Smooth muscle cell of the brain vasculature (primary cell): ENCODE data around the gene ELOVL2.
"Not testable (repeated sequence)": the region's sequence is repeated elsewhere in the genome, so short reads cannot be mapped to it uniquely, and the experiment has no call there.

Experiments
- DNase-seq: peaks from one replicate; pipeline ENCODE4 v3.0.0-alpha.2; 2012; ENCODE audit warnings: low read depth, low spot score

The ELOVL2 gene

DNA sequence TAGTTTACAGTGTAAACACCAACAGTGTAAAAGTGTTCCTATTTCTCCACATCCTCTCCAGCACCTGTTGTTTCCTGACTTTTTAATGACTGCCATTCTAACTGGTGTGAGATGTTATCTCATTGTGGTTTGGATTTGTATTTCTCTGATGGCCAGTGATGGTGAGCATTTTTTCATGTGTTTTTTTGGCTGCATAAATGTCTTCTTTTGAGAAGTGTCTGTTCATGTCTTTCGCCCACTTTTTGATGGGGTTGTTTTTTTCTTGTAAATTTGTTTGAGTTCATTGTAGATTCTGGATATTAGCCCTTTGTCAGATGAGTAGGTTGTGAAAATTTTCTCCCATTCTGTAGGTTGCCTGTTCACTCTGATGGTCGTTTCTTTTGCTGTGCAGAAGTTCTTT is 59.1 kb downstream of the ELOVL2 start:
- not testable (repeated sequence) for DNase-seq

DNA sequence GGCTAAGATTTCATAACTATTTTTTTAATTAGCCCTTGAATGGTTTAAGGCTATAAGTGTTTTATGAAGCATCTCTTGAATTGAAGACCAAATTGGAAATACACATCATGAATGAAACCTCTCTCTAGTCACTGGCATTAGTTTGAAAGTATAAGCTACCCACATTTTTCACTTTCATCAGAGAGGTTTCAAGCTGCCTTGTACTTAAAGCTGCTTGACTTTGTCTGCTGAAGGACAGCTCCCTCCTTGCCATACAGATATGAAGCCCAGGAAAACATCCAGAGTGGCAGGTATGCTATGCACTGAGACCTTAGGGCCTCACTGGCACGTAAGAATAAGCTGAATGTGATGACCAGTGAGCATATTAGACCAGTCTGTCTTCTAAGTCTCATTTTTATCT is 62.7 kb downstream of the ELOVL2 start:
- DNase-seq: no peak

DNA sequence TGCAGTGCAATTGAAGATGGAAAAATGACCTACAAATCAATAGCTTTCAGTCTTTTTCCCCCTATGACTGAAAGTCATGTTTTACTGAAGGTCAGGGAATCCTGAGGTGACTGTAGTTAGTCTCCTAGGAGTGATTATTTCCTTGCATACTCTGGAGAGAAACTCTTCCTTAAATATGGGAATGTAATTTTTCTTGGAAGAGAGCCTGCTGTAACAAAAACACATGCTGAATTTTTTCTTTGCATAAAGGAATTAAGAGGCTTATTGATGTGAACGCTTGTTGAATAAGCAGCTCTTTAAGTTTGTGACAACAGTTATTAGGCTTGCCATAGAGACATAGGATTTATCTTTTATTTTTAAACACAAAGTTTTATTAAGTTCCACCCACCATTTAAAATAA is 64.5 kb downstream of the ELOVL2 start:
- DNase-seq: no peak

DNA sequence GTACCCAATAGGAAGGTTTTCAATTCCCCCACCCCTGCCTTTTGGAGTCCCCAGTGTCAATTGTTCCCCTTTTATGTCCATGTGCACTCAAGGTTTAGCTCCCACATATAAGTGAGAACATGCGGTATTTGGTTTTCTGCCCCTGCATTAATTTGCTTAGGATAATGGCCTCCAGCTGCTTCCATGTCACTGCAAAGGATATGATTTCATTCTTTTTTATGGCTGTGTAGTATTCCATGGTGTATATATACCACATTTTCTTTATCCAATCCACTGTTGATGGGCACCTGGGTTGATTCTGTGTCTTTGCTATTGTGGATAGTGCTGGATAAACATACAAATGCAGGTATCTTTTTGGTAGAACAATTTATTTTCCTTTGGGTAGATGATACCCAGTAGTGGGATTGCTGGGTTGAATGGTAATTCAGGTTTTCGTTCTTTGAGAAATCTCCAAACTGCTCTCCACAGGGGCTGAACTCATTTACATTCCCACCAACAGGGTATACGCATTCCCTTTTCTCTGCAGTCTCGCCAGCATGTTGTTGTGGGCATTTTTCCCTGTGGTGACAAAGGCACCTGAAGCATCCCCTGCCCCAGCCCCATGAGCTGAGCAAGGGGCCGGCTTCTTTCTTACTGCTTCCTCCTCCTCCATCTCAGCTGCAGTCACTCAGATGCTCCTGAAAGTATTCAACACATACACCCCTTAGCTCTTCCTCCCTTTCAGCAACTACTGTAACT is 66.7 kb downstream of the ELOVL2 start:
- DNase-seq: no peak

DNA sequence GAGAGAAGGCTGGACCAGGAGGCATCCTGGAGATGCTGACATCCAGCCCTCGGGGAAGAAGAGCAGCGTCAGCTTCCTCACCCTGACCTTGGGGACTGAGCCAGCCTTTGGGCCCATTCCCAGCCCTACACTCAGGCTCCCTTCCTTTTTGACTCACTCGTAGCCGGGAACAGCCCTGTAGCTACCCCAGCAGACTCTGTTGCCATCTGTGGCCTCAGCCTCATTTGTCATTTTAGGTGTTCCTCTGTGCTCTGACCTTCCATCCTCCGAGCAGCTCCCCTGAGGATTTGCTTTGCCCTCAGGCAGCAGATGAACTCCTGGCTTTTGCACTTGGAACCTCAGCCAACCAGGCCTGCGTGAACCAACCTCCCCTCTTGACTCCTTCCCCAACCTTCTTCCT is 67.5 kb downstream of the ELOVL2 start:
- no peak for DNase-seq

DNA sequence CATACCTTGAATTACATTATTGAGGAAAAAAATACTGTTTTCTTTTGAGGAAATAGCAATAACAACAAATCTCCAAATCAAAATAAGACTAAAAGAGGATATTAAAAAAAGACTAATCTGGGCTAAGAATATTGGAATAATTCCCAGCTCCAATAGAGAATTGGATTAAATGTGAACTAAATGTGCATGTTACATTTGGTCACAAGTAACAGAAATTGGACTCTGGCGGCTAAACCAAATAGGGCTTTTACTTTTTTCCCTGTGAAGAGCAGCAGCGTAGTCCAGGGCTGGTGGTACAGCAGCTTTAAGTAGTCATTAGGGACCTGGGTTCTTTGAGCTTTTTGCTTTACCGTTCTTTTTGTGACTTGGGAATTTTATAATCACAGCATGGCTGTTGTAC is 71.9 kb downstream of the ELOVL2 start:
- DNase-seq: no peak

DNA sequence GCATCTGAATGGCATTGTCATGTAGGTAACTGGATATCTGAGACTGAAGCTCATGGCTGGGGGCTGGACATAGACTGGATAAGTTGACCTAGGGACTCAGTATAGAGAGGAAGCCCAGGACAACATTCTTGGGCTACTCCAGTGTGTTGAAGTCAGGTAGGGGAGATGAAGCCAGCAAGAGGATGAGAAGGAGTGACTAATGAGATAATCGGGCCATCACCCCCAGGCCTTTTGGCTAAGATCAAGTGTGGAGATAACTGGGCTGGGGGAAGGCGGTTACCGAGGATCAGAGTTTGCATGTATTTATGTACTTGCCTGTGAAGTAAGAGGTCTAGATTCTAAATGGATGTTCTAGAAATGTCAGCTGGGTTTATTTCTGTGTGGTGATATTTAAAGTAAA is 73.4 kb downstream of the ELOVL2 start:
- DNase-seq: no peak

DNA sequence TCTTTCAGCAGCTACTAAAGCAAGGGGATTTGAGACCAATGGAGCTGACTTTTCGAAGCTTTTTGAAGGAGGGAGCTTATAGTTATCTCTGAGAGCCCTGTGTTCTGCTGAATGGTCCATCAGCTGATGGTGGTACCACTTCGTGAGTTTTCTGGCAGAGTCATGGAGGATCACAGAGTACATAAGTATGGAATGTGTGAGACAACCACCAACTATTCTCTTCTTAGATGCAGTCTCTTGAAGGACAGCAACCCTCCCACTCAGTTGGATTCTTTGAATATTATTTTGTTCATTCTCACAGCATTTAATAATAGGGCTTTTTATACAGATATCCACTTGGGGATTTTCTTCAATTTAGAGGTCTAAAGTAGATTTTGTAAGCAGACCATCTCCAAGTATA is 75.3 kb downstream of the ELOVL2 start:
- DNase-seq: no peak

DNA sequence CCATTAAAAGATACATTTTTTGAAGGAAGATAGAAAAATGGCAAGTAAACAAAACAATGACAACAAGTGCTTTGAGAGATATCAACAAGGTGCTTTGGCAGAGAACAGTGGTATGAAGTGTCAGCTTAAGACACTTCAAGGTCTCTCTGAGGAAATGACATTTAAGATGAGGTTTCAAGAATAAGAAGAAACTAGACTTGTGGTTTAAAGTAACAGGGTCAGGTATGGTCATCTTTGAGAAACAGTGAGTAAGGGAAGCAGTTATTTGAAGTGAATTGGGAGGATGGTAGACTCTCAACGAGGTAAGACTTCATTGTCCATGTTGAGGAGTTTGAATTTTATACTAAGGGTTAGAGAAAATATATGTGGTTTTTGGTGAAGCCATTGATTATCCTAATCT is 79.4 kb downstream of the ELOVL2 start:
- no peak for DNase-seq

DNA sequence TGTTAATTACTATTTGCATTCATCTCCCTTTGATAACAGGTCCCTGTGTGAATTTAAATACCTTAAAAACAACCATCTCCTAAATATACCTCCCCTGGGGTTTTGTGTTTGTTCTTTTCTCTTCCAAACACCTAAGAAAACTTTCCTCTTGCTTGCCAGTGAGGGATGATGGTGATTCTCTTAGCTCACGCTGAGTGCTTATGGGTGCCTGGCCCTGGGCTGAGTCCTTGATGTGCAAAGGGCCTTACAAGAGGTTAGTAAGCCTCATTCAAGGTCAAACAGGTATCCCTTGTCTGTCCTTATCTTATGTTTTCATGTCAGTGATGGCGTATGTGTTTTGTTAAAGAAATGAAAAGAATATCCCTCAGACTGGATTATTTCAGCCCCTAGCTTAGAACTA is 81.0 kb downstream of the ELOVL2 start:
- DNase-seq: no peak

DNA sequence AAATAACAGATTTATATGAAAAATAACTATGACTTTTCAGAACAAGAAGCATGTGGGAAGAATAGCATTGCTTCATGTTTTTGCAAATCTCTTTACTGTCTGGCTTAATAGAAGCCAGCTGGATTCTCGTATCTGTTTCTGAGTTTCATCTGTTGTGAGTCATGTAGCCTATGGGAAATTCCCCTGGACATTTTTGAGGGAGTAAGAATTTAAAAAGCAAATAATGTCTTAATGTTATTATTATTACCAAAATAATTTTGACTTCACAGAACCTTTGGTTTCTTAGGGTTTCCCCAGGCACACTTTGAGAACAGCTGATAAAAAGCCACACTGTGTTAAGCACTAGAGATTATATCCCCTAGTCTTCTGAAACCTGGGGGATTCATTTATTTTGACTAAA is 81.4 kb downstream of the ELOVL2 start:
- peak; percentile 74 for DNase-seq

DNA sequence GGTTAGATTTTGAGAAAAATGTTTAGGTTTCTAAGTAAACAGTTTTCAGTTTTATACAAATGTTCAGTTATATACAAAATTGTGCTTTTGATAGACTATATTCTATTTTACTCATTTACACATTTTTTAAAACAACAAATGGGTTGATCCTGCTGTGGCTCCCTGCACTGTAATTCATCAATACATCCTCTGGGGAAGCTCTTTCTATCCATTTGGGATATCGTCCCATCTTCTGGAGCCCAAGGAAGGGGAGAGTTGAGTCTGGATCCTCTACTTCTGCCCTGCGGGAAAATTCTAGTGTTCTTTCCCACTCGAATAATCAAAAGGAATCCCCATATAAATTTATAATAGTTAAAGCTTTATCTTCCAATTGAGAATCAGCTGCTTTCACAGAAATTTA is 82.3 kb downstream of the ELOVL2 start:
- no peak for DNase-seq

DNA sequence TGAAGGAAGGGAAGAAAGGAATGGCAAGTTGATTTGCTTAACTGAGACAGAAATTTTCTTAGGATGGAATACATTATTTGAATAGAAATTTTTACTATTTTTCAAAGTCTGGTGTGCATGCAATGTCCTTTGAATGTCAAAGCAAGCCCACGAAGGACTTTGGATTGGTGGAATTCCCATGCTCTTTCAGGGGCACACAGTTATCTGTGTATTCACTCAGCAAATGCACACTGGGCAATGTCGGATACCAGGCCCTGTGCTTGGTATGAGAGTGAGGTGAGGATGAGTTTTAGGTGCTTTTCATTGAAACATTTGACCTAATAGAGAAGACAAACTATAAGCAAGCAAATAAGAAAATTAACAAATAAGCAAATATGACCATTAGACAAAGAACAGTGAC is 83.9 kb downstream of the ELOVL2 start:
- DNase-seq: no peak

DNA sequence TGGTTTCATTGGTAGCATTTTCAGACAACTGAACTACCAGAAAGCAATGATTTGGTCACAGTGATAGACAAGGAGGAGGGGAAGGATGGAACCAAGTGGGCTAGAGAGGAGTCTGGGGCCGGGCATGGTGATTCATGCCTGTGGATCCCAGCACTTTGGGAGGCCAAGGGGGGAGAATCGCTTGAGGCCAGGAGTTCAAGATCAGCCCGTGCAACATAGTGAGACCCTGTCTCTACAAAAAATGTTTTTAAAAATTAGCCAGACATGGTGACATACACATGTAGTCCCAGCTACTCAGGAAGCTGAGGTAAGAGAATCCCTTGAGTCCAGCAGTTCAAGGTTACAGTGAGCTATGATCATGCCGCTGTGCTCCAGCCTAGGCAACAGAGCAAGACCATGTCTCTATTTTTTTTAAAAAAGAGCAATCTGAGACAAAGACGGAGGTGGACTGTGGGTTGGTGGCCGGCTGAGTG is 86.7 kb downstream of the ELOVL2 start:
- DNase-seq: no peak

DNA sequence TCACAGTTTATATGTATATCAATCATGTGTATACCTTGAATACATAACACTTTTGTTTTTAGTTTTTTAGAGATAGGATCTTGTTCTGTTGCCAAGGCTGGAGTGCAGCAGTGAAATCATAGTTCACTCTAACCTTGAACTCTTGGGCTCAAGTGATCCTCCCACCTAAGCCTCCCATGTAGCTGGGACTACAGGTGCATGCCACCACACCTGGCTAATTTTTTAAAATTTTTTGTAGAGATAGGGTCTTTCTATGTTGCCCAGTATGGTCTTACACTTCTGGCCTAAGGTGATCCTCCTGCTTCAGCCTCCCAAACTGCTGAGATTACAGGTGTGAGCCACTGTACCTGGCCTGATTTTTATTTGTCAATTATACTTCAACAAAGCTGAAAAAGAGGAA is 87.3 kb downstream of the ELOVL2 start:
- DNase-seq: no peak

DNA sequence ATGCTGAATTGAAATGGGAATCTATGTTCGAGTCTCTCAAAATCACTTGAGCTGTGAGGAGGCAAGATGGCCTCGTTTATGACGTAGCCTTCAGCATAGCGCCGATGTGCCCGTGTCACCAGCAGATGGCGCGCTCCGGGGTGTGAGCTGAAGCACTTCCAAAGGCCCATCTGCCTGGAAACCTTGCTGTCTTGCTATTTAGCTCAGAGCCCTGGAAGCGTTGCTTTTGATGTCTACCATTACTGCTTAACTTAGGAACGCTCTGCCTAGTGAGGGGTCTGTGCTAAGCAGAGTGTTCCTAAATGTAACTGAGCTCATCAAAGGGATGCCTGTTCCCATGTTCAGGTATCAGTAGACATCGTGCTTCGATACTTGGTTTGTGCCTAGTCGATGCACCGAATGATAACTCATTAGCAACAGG is 89.5 kb downstream of the ELOVL2 start:
- DNase-seq: peak; percentile 62

DNA sequence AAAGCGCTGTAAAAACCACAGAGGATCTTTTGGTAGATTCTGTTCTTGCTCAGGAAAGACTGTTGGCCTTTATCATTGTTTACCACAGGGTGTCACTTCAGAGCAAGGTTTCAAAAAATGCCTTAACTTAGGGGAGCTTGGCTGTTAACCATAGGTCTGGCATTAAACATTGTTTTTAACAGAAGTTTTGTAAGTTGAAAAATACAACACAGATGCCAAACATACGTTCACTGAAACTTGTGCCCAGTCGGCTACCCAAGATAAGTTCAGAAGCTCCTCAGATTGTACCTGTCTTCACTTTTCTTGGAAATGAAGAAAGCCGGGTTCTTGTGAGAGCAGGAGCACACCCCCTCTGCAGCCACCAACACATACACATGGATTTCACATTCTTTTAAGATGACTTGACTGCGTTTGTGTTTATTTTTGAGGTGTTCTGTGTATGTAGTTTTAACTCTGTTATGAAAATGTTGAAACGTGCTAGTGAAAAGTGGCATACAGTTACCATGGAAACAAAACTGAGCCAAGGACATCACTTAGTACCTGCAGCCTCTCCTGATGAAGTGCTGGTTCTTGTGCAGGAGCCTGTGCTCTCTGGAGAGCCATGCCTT is 92.3 kb downstream of the ELOVL2 start:
- peak; percentile 32 for DNase-seq

DNA sequence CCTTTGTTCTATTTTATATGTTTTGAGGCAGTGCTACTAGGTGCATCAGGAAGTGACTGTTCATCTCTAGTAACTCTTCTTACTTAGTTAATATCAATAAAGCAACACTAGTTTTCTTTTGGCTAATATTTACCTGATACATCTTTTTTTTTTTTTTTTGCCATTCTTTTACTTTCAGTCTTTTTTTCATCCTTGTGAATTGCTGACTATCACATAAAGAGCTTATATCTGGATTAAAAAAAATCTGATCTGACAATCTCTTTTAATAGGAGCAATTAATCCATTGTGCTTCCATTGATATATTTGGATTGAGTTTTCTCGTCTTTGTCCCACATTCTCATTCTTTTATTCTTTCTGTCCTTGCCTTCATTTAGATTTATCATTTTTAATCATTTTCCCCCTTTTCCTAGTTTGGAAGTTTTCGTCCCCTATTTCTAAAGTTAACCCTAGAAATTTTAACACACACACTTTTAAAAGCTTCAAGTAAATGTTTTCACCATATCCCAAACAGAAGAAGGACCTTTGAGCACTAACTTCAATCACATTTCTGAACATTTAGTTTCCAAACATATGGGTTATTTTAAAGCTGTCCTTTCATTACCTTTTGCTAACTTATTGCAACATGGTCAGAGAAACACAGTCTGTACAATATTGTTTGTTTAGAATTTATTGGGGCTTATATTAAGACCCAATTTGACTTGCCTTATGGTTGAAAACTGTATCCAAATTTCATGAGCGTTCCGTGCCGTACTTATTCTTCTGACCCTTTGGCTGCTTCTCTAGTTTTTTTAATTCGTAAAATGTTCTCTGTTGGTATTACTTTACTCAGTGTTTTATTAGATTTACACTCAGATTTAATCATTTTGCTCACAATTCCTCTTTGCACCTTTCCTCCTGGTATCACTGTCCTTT is 94.3 kb downstream of the ELOVL2 start:
- DNase-seq: no peak

DNA sequence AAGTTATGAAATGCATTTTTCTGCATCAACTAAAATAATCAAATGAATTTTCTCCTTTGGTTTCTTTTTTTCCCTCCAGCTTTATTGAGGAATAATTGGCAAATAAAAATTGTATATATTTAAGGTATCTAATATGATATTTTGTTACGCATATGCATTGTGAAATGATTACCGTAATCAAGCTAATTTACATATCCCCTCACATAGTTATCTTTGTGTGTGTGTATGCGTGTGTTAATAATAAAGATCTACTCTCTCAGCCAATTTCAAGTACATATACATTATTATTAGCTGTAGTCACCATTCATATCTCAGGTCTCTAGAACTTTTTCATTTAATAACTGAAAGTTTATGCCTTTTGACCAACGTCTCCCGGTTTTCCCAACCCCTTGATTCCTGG is 96.1 kb downstream of the ELOVL2 start:
- no peak for DNase-seq

DNA sequence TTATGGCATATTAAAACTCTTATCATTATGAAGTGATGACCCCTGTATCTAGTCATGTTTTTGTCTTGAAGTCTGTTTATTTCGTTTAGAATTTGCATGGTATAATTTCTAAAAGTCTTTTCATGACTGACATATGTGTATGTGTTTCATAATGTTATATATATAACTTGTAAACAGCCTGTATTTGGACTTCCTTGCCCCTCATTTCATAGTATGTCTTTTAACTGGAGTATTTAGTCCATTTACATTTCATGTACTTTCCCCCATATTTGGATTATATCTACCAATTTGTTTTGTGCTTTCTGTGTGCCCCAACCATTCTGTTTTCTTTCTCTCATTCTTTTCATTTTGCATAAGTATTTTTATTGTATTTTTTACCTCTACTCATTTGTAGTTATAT is 98.3 kb downstream of the ELOVL2 start:
- DNase-seq: no peak

DNA sequence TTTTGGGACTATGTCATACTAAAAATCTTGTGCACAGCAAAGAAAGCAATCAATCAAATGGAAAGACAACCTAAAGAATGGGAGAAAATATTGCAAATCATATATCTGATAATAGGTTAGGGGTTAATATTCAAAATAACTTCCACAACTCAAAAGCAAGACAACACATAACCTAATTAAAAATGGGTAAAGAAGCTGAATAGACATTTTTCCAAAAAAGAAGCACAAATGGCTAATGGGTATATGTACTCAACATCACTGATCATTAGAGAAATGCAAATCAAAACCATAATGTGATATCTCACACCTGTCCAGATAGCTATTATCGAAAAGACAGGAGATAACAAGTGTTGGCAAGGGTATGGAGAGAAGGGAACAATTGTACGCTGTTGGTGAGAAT is 104.3 kb downstream of the ELOVL2 start:
- DNase-seq: no peak

DNA sequence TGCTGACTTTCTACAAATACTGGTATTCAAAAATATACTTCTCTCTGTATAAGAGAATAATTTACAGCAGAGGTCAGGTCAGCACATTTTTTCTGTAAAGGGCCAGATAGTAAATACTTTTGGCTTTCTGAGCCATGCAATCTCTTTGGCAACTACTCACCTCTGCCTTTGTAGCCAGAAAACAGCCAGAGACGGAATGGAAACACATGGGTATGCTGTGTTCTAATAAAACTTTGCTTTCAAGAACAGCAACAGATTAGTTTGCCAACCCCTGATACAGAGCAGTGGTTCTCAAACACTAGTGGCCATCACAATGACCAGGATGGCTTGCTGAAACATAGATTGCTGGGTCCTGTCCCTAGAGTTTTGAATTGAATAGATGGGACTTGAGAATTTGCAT is 111.0 kb downstream of the ELOVL2 start:
- no peak for DNase-seq
